Right atrium auricular region (tissue), 2 donors: Measurements from ENCODE around the gene MRPS2. TPM values are rescaled to one million over a fixed set of nuclear protein-coding genes. Genes with fewer than 3 reads are reported as not detected.

Experiments
- DNase-seq: peaks from one replicate; pipeline ENCODE4 v3.0.0-alpha.2; 2019; ENCODE audit warnings: low spot score
- H3K27ac ChIP-seq, 2 donors: fragments of 200-600 bp; sonication (generic); 1 replicate in 1 of 2; 2 replicates in 1 of 2; pipeline ENCODE4 v1.5.1; 2016 to 2019
- H3K27me3 ChIP-seq, 2 donors: fragments of 200-600 bp; sonication (generic); one replicate each; pipeline versions ENCODE4 v1.5.1 to v1.6.0; 2017 to 2019
- H3K36me3 ChIP-seq: fragments of 200-600 bp; sonication (generic); one replicate; pipeline ENCODE4 v1.5.1; 2016
- H3K4me1 ChIP-seq, 2 donors: fragments of 200-600 bp; sonication (generic); one replicate each; pipeline versions ENCODE4 v1.5.1 to v1.6.0; 2017 to 2019
- H3K4me3 ChIP-seq, 2 donors: fragments of 200-600 bp; sonication (generic); 1 replicate in 1 of 2; 2 replicates in 1 of 2; pipeline ENCODE4 v1.5.1; 2017 to 2019; ENCODE audit warnings: mild to moderate bottlenecking in 1 of 2, moderate library complexity in 1 of 2
- H3K9me3 ChIP-seq, 2 donors: fragments of 200-600 bp; sonication (generic); one replicate each; pipeline ENCODE4 v1.5.1; 2019
- total RNA-seq, 2 donors: library from RNA; depleted of rRNA; stranded (reverse); fragments of >200 nt; gene quantifications; one replicate each; pipeline ENCODE4 v1.1.0, GENCODE V29; 2016
- TF ChIP-seq, protein P1 (sequence below), 2 donors: fragments of 200-600 bp; sonication (generic); IDR thresholded peaks; one replicate each; pipeline ENCODE4 v1.5.1; 2019; ENCODE audit warnings: antibody characterized with exemption in 2 of 2

The MRPS2 gene
- total RNA-seq, 2 donors from 2014 or later, result 40.9 to 72.5 TPM

GRCh38 chr9:135479469-135480052, 20.9 kb upstream of the MRPS2 start, which contains the start of gene PPP1R26:
TSS of gene PPP1R26 (plus strand) at chr9:135479782. CDS start at chr9:135484511, 4,729 bp downstream.
- DNase-seq, result no peak

DNA sequence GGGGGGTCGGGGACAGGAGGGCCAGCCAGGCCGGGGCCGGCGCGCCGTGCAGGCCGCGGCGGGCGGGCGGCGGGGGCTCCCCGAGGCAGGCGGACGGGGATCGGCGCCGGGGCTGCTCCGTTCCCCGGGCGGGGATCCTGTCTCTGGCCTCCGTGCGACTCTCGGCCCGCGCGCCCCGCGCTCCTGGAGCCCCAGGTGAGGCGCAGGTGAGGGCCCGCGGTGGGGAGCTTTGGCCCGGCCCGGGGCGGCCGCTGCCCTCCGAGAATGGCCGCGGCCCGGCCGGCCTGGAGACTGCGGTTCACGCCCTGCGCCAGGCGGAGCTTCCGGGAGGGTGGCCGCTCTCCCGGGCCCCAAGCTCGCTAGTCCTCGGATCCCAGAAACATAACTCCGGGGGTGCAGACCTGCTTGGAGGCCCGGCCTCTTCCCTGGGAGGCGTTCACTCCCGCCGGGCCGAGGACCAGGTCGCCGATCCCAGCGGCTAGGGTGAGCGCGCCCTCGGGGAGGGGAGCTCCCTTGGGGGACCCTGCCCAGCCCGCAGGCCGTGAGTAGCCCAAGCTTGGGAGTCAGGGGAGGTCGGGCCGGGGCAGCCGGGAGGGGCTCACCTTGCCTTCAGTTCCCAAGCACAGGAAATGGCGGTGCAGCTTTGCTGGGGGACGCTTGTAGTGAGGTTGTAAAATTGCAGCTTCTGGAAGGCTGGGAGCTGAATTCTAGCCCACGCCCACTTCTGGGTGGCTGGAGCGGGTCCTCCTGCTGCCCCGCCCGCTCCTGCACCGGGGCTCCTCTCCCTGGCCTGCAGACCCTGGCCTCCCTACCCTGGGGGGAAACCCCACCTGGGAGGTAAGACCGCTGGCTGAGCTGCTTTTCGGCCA, 20.2 kb upstream of the MRPS2 start:
- TF ChIP-seq, protein P1, sequence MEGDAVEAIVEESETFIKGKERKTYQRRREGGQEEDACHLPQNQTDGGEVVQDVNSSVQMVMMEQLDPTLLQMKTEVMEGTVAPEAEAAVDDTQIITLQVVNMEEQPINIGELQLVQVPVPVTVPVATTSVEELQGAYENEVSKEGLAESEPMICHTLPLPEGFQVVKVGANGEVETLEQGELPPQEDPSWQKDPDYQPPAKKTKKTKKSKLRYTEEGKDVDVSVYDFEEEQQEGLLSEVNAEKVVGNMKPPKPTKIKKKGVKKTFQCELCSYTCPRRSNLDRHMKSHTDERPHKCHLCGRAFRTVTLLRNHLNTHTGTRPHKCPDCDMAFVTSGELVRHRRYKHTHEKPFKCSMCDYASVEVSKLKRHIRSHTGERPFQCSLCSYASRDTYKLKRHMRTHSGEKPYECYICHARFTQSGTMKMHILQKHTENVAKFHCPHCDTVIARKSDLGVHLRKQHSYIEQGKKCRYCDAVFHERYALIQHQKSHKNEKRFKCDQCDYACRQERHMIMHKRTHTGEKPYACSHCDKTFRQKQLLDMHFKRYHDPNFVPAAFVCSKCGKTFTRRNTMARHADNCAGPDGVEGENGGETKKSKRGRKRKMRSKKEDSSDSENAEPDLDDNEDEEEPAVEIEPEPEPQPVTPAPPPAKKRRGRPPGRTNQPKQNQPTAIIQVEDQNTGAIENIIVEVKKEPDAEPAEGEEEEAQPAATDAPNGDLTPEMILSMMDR (IDR thresholded peaks at IDR 0.05), result no peak
- Histone ChIP-seq H3K27ac (peak overlapping the region; percentile 35 to 62), H3K4me3 (peak overlapping the region; percentile 64 to 81), H3K36me3 (peaks cover 14% of the 10 kb centered on the region), H3K4me1 (peaks cover 0 to 20% of the 10 kb centered on the region in 2 donors), H3K9me3 (no peaks in the 10 kb centered on the region), H3K27me3 (no peaks in the 10 kb centered on the region)
- DNase-seq, result no peak

More at GRCh38 chr9:135479469-135480052, 20.9 kb upstream of the MRPS2 start, which contains the start of gene PPP1R26:
- Histone ChIP-seq H3K27ac (peak within 1 kb of the TSS; percentile 80 to 87), H3K4me1 (peaks cover 0 to 20% of the 10 kb centered on the region in 2 donors), H3K9me3 (no peaks in the 10 kb centered on the region), H3K36me3 (peaks cover 7% of the 10 kb centered on the region), H3K27me3 (no peaks in the 10 kb centered on the region), H3K4me3 (peak within 1 kb of the TSS; percentile 75 to 81)
- TF ChIP-seq, protein P1 (IDR thresholded peaks at IDR 0.05), result no peak

DNA sequence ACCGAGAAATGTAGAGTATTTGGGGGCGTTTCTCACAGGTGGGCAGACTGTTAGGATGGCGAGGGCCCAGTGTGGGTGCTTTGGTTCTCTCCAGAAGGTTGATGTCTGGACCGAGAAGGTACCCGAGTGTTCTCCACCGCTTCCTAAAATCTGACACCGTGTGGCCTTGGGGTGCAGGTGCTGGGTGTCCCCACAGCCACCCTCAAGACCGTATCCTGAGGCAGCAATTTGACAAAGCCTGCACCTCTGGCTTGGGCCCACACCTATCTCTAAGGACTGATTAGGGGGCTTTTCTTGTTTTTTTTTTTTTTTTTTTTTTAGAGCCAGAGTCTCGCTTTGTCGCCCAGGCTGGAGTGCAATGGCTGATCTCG, 19.6 kb upstream of the MRPS2 start:
- Histone ChIP-seq H3K27ac (peak overlapping the region in 1 of 2 donors; percentile 35), H3K4me1 (peaks cover 0 to 20% of the 10 kb centered on the region in 2 donors), H3K36me3 (peaks cover 21% of the 10 kb centered on the region), H3K27me3 (no peaks in the 10 kb centered on the region), H3K9me3 (no peaks in the 10 kb centered on the region), H3K4me3 (peak overlapping the region; percentile 64 to 81)
- TF ChIP-seq, protein P1 (IDR thresholded peaks at IDR 0.05), result no peak
- no peak for DNase-seq

DNA sequence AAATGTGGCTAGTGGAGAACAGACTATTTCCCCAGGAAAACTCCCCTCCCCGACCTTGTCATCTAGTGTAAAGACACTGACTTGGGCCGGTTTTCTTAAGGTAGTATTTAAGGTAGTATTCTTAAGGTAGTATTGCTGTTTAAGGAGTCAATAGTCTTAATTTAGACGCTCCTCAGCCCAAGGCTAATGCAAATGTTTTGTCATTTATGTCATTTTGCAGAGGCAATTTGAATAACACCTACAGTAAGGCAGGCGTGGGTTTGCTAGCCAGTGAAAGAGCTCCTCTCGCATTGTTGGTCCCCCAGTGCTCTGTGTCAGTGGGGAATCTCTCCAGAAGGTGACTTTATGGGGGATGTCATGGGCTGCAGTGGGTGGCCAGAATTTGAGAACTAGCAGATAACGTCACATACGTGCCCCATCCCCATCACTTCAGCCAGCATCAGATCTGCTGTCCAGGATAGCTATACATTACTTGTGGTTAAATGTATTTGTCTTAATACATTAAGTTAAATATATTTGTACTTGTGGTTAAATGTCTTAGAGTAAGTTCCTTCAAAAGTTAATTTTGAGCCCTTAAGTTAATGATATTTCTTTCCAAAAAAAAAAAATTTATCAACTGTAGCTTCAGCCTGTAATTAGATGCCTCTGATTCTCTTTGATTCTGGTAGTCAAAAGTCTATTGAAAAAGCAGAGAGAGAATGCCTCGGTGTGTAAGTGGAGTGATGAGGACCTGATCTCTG, 18.3 kb upstream of the MRPS2 start:
- Histone ChIP-seq H3K4me3 (no peak overlapping the region), H3K9me3 (no peaks in the 10 kb centered on the region), H3K27me3 (no peaks in the 10 kb centered on the region), H3K4me1 (peaks cover 0 to 20% of the 10 kb centered on the region in 2 donors), H3K27ac (no peak overlapping the region), H3K36me3 (peaks cover 33% of the 10 kb centered on the region)
- TF ChIP-seq, protein P1 (IDR thresholded peaks at IDR 0.05), result no peak
- DNase-seq, result no peak

GRCh38 chr9:135484460-135485277, 15.8 kb upstream of the MRPS2 start:
- H3K27ac ChIP-seq, result no peak overlapping the region
- peaks cover 41% of the 10 kb centered on the region for H3K36me3 ChIP-seq
- TF ChIP-seq, protein P1 (IDR thresholded peaks at IDR 0.05), result no peak
- no peak for DNase-seq
- H3K4me3 ChIP-seq, result no peak overlapping the region
- no peaks in the 10 kb centered on the region for H3K9me3 ChIP-seq
- H3K4me1 ChIP-seq, result peaks cover 0 to 11% of the 10 kb centered on the region in 2 donors
- no peaks in the 10 kb centered on the region for H3K27me3 ChIP-seq
